ENCODE data around the gene BLMH.

BLMH gene

GRCh38 chr17:30253312-30253711, 38.4 kb downstream of the BLMH start:
- DNase-seq (ENCODE audit: low read depth in 2 of 2, low spot score in 1 of 2): no peak

- DNase-seq (ENCODE audit: low read depth in 2 of 2, low spot score in 1 of 2): no peak
Measured at GRCh38 chr17:30251931-30252330, 39.8 kb downstream of the BLMH start.

GRCh38 chr17:30249460-30249859, 42.3 kb downstream of the BLMH start:
- no peak for DNase-seq (ENCODE audit: low read depth in 2 of 2, low spot score in 1 of 2)

- no peak for DNase-seq (ENCODE audit: low read depth in 2 of 2, low spot score in 1 of 2)
Measured at GRCh38 chr17:30248786-30249185, 43.0 kb downstream of the BLMH start.

GRCh38 chr17:30246460-30246859, 45.3 kb downstream of the BLMH start:
- no peak for DNase-seq (ENCODE audit: low read depth in 2 of 2, low spot score in 1 of 2)

GRCh38 chr17:30244853-30245385, 46.8 kb downstream of the BLMH start:
- DNase-seq (ENCODE audit: low read depth in 2 of 2, low spot score in 1 of 2): no peak

GRCh38 chr17:30243568-30243967, 48.2 kb downstream of the BLMH start:
- no peak for DNase-seq (ENCODE audit: low read depth in 2 of 2, low spot score in 1 of 2)

- no peak for DNase-seq (ENCODE audit: low read depth in 2 of 2, low spot score in 1 of 2)
Measured at GRCh38 chr17:30243002-30243401, 48.7 kb downstream of the BLMH start.

- DNase-seq (ENCODE audit: low read depth in 2 of 2, low spot score in 1 of 2): no peak
Measured at GRCh38 chr17:30241051-30241450, 50.7 kb downstream of the BLMH start.

GRCh38 chr17:30240177-30240576, 51.6 kb downstream of the BLMH start:
- no peak for DNase-seq (ENCODE audit: low read depth in 2 of 2, low spot score in 1 of 2)

GRCh38 chr17:30239089-30239462, 52.7 kb downstream of the BLMH start:
- DNase-seq (ENCODE audit: low read depth in 2 of 2, low spot score in 1 of 2): no peak

- no peak for DNase-seq (ENCODE audit: low read depth in 2 of 2, low spot score in 1 of 2)
Measured at GRCh38 chr17:30238387-30239088, 53.2 kb downstream of the BLMH start.

GRCh38 chr17:30238003-30238344, 53.8 kb downstream of the BLMH start:
- DNase-seq (ENCODE audit: low read depth in 2 of 2, low spot score in 1 of 2): no peak

GRCh38 chr17:30237296-30238002, 54.3 kb downstream of the BLMH start:
- no peak for DNase-seq (ENCODE audit: low read depth in 2 of 2, low spot score in 1 of 2)

GRCh38 chr17:30236766-30237165, 55.0 kb downstream of the BLMH start:
- no peak for DNase-seq (ENCODE audit: low read depth in 2 of 2, low spot score in 1 of 2)

- DNase-seq (ENCODE audit: low read depth in 2 of 2, low spot score in 1 of 2): no peak
Measured at GRCh38 chr17:30236297-30236624, 55.5 kb downstream of the BLMH start.

- no peak for DNase-seq (ENCODE audit: low read depth in 2 of 2, low spot score in 1 of 2)
Measured at GRCh38 chr17:30235386-30236296, 56.1 kb downstream of the BLMH start, which contains the start of gene SLC6A4. SLC6A4 (minus strand) TSS chr17:30235697; CDS start chr17:30221958, 13,739 bp downstream.

GRCh38 chr17:30234964-30235363, 56.8 kb downstream of the BLMH start:
- DNase-seq (ENCODE audit: low read depth in 2 of 2, low spot score in 1 of 2): no peak

- DNase-seq (ENCODE audit: low read depth in 2 of 2, low spot score in 1 of 2): no peak
Measured at GRCh38 chr17:30234296-30234695, 57.4 kb downstream of the BLMH start.

- no peak for DNase-seq (ENCODE audit: low read depth in 2 of 2, low spot score in 1 of 2)
Measured at GRCh38 chr17:30232824-30233427, 58.8 kb downstream of the BLMH start.

Data from stimulated activated CD8-positive, alpha-beta memory T cell treated with anti-CD3 and anti-CD28 coated beads, Interleukin-4, amount 100 ng/mL, for 1 hour (primary cell).